PFSK-1 (cell line): Measurements from ENCODE around the gene BRI3BP.

Source experiments
- FOXP2 ChIP-seq: optimal IDR thresholded peaks from 2 replicates; pipeline ENCODE3; 2011; ENCODE audit warnings: borderline replicate concordance, control low read depth, inconsistent platforms; ENCODE audit not compliant: insufficient read depth; ENCODE audit errors: extremely low read length, extremely low read depth
- POLR2AphosphoS5 ChIP-seq: IDR thresholded peaks from 2 replicates; pipeline ENCODE4 v1.6.1; 2012; ENCODE audit warnings: low read depth, mild to moderate bottlenecking, control low read depth, low read length, moderate library complexity
- SIN3A ChIP-seq: IDR thresholded peaks from 2 replicates; pipeline ENCODE4 v1.6.1; 2012; ENCODE audit warnings: mild to moderate bottlenecking, low read length, moderate library complexity, borderline replicate concordance; ENCODE audit not compliant: insufficient read depth
- TAF1 ChIP-seq: IDR thresholded peaks from 2 replicates; pipeline ENCODE4 v1.6.1; 2012; ENCODE audit warnings: low read length, control low read depth, borderline replicate concordance; ENCODE audit not compliant: insufficient read depth
- TF ChIP-seq, protein P1 (sequence below), 2 experiments: IDR thresholded peaks; 2 replicates each; pipeline versions ENCODE4 v1.6.1 to v1.8.0; 2011 to 2012; ENCODE audit warnings: low read depth in 2 of 2, low read length in 2 of 2, control low read depth in 1 of 2, inconsistent platforms in 1 of 2, mild to moderate bottlenecking in 1 of 2, moderate library complexity in 1 of 2; ENCODE audit not compliant: insufficient read depth in 1 of 2

The BRI3BP gene

DNA sequence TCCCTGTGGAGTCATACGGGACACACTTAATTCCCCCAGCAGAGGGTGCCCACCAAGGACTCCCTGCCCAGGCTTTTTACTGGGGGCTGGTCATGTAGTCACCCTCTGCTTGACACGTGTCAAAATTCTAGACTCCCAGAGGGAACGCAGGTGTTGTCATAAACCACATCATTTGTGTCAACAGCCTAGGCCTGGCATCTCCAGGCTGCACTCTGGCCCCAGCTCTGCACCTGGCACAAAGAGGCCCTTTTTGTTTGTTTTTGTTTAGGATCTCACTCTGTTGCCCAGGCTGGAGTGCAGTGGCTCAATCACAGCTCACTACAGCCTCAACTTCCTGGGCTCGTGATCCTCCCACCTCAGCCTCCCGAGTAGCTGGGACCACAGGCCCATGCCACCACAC, 21.1 kb downstream of the BRI3BP start:
- TF ChIP-seq POLR2AphosphoS5 (no peak), SIN3A (no peak), FOXP2 (no peak), TAF1 (no peak)
- TF ChIP-seq, protein P1, sequence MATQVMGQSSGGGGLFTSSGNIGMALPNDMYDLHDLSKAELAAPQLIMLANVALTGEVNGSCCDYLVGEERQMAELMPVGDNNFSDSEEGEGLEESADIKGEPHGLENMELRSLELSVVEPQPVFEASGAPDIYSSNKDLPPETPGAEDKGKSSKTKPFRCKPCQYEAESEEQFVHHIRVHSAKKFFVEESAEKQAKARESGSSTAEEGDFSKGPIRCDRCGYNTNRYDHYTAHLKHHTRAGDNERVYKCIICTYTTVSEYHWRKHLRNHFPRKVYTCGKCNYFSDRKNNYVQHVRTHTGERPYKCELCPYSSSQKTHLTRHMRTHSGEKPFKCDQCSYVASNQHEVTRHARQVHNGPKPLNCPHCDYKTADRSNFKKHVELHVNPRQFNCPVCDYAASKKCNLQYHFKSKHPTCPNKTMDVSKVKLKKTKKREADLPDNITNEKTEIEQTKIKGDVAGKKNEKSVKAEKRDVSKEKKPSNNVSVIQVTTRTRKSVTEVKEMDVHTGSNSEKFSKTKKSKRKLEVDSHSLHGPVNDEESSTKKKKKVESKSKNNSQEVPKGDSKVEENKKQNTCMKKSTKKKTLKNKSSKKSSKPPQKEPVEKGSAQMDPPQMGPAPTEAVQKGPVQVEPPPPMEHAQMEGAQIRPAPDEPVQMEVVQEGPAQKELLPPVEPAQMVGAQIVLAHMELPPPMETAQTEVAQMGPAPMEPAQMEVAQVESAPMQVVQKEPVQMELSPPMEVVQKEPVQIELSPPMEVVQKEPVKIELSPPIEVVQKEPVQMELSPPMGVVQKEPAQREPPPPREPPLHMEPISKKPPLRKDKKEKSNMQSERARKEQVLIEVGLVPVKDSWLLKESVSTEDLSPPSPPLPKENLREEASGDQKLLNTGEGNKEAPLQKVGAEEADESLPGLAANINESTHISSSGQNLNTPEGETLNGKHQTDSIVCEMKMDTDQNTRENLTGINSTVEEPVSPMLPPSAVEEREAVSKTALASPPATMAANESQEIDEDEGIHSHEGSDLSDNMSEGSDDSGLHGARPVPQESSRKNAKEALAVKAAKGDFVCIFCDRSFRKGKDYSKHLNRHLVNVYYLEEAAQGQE (IDR thresholded peaks at IDR 0.05; ENCODE audit: insufficient read depth in 1 of 2, low read depth in 2 of 2, low read length in 2 of 2), result no peak

DNA sequence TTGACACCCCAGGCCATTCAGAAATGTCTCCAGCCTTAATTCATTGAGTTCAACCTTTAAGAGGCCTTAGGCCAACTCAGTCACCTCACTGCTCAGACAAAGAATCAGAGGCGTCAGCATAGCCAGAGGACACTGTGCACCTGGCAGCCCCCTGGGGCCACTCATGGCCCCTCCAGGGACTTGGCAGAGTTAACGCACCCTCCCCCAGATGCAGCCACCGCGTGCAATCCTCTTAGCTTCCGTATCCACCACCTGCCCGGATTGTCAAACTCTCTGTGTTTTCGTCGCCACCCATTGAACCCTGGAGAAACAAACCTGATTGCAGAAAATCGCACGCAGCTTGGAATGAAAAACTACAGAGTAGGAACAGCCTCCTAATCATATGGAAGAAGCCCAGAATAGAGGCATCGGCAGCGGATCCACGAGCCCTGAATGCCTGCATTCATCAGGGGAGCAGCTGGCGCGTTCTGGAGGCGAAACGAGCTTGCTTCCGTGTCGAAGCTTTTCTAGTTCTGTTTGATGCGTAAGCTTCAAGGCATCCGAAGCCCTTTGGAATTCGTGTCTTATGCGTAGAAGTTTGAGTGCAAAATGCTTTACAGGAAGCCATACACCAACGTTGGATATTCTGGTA, 22.4 kb downstream of the BRI3BP start:
- no peak for TF ChIP-seq TAF1
- TF ChIP-seq SIN3A, result no peak
- TF ChIP-seq, protein P1 (IDR thresholded peaks at IDR 0.05; ENCODE audit: insufficient read depth in 1 of 2, low read depth in 2 of 2, low read length in 2 of 2), result no peak
- TF ChIP-seq FOXP2, result no peak
- no peak for TF ChIP-seq POLR2AphosphoS5

DNA sequence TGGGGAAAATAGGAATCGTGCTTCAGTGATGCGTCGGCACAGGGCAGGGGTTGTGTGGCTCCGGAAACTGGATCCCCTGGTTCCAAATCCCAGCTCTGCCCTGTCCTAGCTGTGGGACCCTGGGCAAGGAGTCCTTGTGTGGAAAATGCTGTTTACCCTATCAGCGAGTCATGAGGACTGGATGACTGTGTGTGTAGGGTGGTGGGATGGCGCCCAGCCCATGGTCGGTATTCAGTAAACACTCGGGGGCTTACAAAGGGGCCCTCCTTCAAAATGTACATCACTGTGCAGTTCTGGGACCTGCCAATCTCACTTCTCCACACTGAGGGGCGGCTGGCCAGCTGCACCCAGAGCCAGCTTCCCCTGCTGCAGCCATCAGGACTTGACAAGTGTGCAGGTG, 24.4 kb downstream of the BRI3BP start:
- TF ChIP-seq FOXP2 (no peak), TAF1 (no peak), SIN3A (no peak), POLR2AphosphoS5 (no peak)
- TF ChIP-seq, protein P1 (IDR thresholded peaks at IDR 0.05; ENCODE audit: insufficient read depth in 1 of 2, low read depth in 2 of 2, low read length in 2 of 2), result no peak

DNA sequence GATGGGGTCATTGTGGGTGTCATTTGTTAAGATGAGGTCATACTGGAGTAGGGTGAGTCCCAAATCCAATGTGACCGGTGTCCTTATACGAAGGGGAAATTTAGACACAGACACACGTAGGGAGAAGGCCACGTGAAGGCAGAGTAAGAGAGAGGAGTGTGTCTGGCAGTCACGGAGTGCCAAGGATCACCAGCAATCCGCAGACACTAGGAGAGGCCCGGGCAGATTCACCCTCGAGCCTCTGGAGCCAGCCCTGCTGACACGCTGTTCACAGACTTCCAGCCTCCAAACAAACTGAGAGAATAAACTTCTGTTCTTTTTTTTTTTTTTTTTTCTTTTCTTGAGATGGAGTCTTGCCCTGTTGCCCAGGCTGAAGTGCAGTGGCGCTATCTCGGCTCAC, 24.9 kb downstream of the BRI3BP start:
- TF ChIP-seq, protein P1 (IDR thresholded peaks at IDR 0.05; ENCODE audit: insufficient read depth in 1 of 2, low read depth in 2 of 2, low read length in 2 of 2), result no peak
- TF ChIP-seq TAF1 (no peak), FOXP2 (no peak), SIN3A (no peak), POLR2AphosphoS5 (no peak)

DNA sequence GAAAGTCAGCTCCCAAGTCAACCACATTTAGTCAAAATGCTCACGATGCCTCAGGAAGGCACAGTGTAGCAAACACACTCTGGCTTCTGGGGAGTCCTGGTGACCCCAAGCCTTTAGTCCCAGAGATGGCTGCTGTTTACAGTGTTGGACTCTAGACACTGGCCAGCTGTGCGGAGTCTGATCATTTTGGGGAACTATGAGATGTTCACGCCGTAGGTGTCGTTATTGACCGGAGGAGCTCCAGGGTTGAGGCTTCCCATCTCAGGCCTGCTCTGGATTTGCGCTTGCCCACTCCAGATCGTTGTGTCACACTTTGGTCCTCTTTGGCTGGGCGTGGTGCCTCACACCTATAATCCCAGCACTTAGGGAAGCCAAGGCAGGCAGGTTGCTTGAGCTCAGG, 27.7 kb downstream of the BRI3BP start:
- TF ChIP-seq SIN3A (no peak), POLR2AphosphoS5 (no peak), TAF1 (no peak), FOXP2 (no peak)
- TF ChIP-seq, protein P1 (IDR thresholded peaks at IDR 0.05; ENCODE audit: insufficient read depth in 1 of 2, low read depth in 2 of 2, low read length in 2 of 2), result no peak
